Astrocyte (in vitro differentiated cells and primary cell): Measurements from ENCODE around the gene ACOX2. TPM values are rescaled to one million over a fixed set of nuclear protein-coding genes. Genes with fewer than 3 reads are reported as not detected.

Source experiments
- DNase-seq: peaks from one replicate; pipeline ENCODE4 v3.0.0-alpha.2; 2010; ENCODE audit warnings: low read depth
- FAIRE-seq: peaks from 2 replicates; lab custom pipeline; 2011; peaks lifted over from hg19 to GRCh38; lab: Jason Lieb, UNC
- H2AFZ ChIP-seq: 2 replicates; pipeline ENCODE4 v1.6.0; 2012; ENCODE audit warnings: low read depth, low read length, inconsistent platforms
- H3K27ac ChIP-seq: 2 replicates; pipeline ENCODE4 v1.5.1; 2011; ENCODE audit warnings: low read depth, low read length, inconsistent platforms
- H3K27me3 ChIP-seq: 2 replicates; pipeline ENCODE4 v1.6.0; 2011; ENCODE audit warnings: low read length, inconsistent platforms; ENCODE audit not compliant: insufficient read depth
- H3K36me3 ChIP-seq: 2 replicates; pipeline ENCODE4 v1.5.1; 2011; ENCODE audit warnings: low read length, inconsistent platforms; ENCODE audit not compliant: insufficient read depth
- H3K4me1 ChIP-seq: 2 replicates; pipeline ENCODE4 v1.5.1; 2011; ENCODE audit warnings: low read length, inconsistent platforms; ENCODE audit not compliant: insufficient read depth
- H3K4me2 ChIP-seq: 2 replicates; pipeline ENCODE4 v1.6.0; 2012; ENCODE audit warnings: low read length, inconsistent platforms
- H3K4me3 ChIP-seq: 2 replicates; pipeline ENCODE4 v1.5.1; 2011; ENCODE audit warnings: low read depth, mild to moderate bottlenecking, low read length, inconsistent platforms; ENCODE audit not compliant: insufficient read depth
- H3K79me2 ChIP-seq: 2 replicates; pipeline ENCODE4 v1.6.0; 2012; ENCODE audit warnings: mild to moderate bottlenecking, low read length, inconsistent platforms; ENCODE audit not compliant: insufficient read depth
- H3K9ac ChIP-seq: 2 replicates; pipeline ENCODE4 v1.6.0; 2012; ENCODE audit warnings: mild to moderate bottlenecking, low read length, inconsistent platforms
- H3K9me3 ChIP-seq: 2 replicates; pipeline ENCODE4 v1.5.1; 2012; ENCODE audit warnings: low read depth, mild to moderate bottlenecking, low read length, inconsistent platforms; ENCODE audit not compliant: insufficient read depth
- H4K20me1 ChIP-seq: 2 replicates; pipeline ENCODE4 v1.6.0; 2012; ENCODE audit warnings: low read length, inconsistent platforms; ENCODE audit not compliant: insufficient read depth
- H3K27ac Mint-ChIP-seq: one replicate; pipeline ENCODE4 v1.8.0; 2021; ENCODE audit warnings: mild to moderate bottlenecking, mixed read lengths; ENCODE audit not compliant: unreplicated experiment
- H3K27me3 Mint-ChIP-seq: one replicate; pipeline ENCODE4 v1.8.0; 2021; ENCODE audit warnings: low read depth, mixed read lengths; ENCODE audit not compliant: unreplicated experiment
- H3K36me3 Mint-ChIP-seq: one replicate; pipeline ENCODE4 v1.8.0; 2021; ENCODE audit warnings: low read depth, mixed read lengths; ENCODE audit not compliant: unreplicated experiment
- H3K4me1 Mint-ChIP-seq: one replicate; pipeline ENCODE4 v1.8.0; 2021; ENCODE audit warnings: low read depth, mixed read lengths; ENCODE audit not compliant: unreplicated experiment
- H3K4me3 Mint-ChIP-seq: one replicate; pipeline ENCODE4 v1.8.0; 2021; ENCODE audit warnings: mild to moderate bottlenecking, moderate library complexity, mixed read lengths; ENCODE audit not compliant: unreplicated experiment
- H3K9me3 Mint-ChIP-seq: one replicate; pipeline ENCODE4 v1.8.0; 2021; ENCODE audit warnings: mild to moderate bottlenecking, mixed read lengths; ENCODE audit not compliant: unreplicated experiment
- CTCF ChIP-seq: IDR thresholded peaks from 2 replicates; pipeline ENCODE4 v1.5.1; 2011; ENCODE audit warnings: low read depth, mild to moderate bottlenecking, inconsistent platforms, low read length, moderate library complexity; ENCODE audit not compliant: insufficient read depth
- EZH2 ChIP-seq: IDR thresholded peaks from 2 replicates; pipeline ENCODE4 v1.6.1; 2012; ENCODE audit warnings: mild to moderate bottlenecking, low read length, inconsistent platforms; ENCODE audit not compliant: insufficient read depth
- total RNA-seq: library from RNA; stranded (reverse); gene quantifications from 2 replicates; pipeline ENCODE4 v1.2.1, GENCODE V29; 2021

Gene ACOX2
- total RNA-seq, 1 donor from 2014 or later, result 2.7 TPM

DNA sequence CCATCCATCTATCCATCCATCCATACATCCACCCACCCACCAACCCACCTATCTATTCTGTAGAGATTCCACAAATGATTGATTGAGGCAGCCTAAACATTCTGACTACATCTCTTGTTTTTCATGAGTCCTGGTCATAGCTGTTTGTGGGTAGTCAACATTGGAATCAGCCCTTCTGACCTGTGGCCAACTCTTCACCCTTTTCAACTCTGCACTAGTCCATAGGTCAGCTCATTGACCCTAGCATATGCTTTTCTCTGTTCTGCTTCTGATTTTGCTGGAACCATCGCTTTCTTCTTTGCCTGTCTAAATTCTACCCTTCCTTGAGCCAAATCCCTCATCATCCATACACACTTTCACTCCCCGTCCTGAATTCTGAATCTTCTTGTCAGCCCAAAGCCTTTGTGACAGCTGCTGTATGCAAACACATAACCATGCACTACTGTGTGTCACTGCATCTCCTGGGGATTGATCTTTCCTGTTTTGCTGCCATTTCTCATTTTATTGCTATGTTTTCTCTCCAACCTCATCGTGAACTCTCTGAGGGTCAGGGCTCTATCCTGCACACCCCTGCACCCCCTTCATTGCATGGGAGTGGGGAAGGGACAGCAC lies 61.9 kb downstream of the ACOX2 start:
- H3K27me3 Mint-ChIP-seq, result peaks cover 6% of the 10 kb centered on the region
- H3K4me2 ChIP-seq, result no peak overlapping the region
- H3K4me3 Mint-ChIP-seq, result no peak overlapping the region
- no peak for FAIRE-seq
- peak overlapping the region; percentile 63 for H3K27ac Mint-ChIP-seq
- no peaks in the 10 kb centered on the region for H3K36me3 Mint-ChIP-seq
- peaks cover 4% of the 10 kb centered on the region for H3K9me3 ChIP-seq
- no peak overlapping the region for H2AFZ ChIP-seq
- no peaks in the 10 kb centered on the region for H3K27me3 ChIP-seq
- H3K9ac ChIP-seq, result no peak overlapping the region
- H3K4me1 ChIP-seq, result peaks cover 18% of the 10 kb centered on the region
- H3K79me2 ChIP-seq, result no peaks in the 10 kb centered on the region
- TF ChIP-seq CTCF (no peak), EZH2 (no peak)
- H3K4me3 ChIP-seq, result no peak overlapping the region
- H3K4me1 Mint-ChIP-seq, result peaks cover 17% of the 10 kb centered on the region
- H4K20me1 ChIP-seq, result no peaks in the 10 kb centered on the region
- H3K9me3 Mint-ChIP-seq, result peaks cover 2% of the 10 kb centered on the region
- H3K36me3 ChIP-seq, result no peaks in the 10 kb centered on the region
- H3K27ac ChIP-seq, result no peak overlapping the region
- no peak for DNase-seq

DNA sequence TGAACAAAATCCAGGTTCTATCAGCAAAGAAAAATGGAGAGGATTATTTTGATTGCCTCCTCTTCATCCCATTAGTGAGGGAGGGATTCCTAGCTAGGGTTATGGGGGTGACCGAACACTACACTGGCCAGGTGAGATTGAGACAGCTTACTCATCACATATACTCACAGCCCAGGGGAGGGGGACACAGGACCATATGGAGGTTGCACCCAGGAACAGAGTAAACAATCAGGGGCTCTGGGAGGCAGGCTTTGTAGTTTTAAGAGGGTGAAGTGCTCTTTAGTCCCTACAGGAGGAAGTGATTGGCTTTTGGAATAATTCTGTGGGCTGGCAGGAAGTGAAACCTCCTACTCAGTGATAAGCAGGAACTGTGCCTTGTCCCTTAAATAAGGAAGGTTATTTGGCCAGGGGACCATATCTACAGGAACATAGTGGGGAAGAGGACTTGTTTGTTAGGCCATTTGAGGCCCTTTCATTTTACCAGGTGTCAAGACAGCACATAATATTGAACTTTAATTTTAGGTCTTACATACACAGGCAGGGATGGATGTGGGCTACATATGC lies 62.6 kb downstream of the ACOX2 start:
- FAIRE-seq (no peak), DNase-seq (no peak)
- H3K4me1 ChIP-seq, result peaks cover 18% of the 10 kb centered on the region
- H3K4me2 ChIP-seq, result no peak overlapping the region
- H3K27ac ChIP-seq, result no peak overlapping the region
- H3K4me3 Mint-ChIP-seq, result no peak overlapping the region
- H2AFZ ChIP-seq, result no peak overlapping the region
- TF ChIP-seq EZH2 (no peak), CTCF (no peak)
- H3K9me3 ChIP-seq, result peaks cover 4% of the 10 kb centered on the region
- H3K4me3 ChIP-seq, result no peak overlapping the region
- peaks cover 6% of the 10 kb centered on the region for H3K27me3 Mint-ChIP-seq
- no peaks in the 10 kb centered on the region for H4K20me1 ChIP-seq
- H3K27me3 ChIP-seq, result no peaks in the 10 kb centered on the region
- H3K36me3 Mint-ChIP-seq, result no peaks in the 10 kb centered on the region
- H3K4me1 Mint-ChIP-seq, result peaks cover 21% of the 10 kb centered on the region
- no peaks in the 10 kb centered on the region for H3K79me2 ChIP-seq
- no peak overlapping the region for H3K9ac ChIP-seq
- peaks cover under 1% of the 10 kb centered on the region for H3K9me3 Mint-ChIP-seq
- no peaks in the 10 kb centered on the region for H3K36me3 ChIP-seq
- no peak overlapping the region for H3K27ac Mint-ChIP-seq

DNA sequence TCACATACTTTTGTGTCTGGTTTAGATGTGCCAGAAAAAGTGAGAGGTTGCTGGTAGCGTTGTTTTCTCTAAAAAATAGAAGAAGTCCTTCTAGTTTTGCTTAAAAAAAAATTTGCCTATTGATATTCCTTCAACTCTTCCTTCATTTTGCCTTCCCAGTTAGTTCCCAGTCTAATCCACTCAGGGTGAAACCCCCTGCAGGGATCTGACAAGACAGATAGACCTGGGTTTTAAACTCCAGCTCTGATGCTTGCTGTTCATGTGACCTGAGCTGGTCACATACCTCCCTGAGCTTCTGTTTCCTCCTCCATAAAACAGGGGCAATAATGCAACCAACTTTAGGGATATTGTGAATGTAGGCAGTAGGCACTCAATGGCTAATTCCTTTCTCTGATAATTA lies 63.7 kb downstream of the ACOX2 start:
- Histone ChIP-seq H3K4me3 (no peak overlapping the region), H3K27ac (no peak overlapping the region), H3K4me2 (no peak overlapping the region), H3K27me3 (no peaks in the 10 kb centered on the region), H3K9me3 (no peaks in the 10 kb centered on the region), H3K79me2 (no peaks in the 10 kb centered on the region), H3K36me3 (no peaks in the 10 kb centered on the region), H3K4me1 (peaks cover 18% of the 10 kb centered on the region), H2AFZ (no peak overlapping the region), H4K20me1 (no peaks in the 10 kb centered on the region), H3K9ac (no peak overlapping the region)
- TF ChIP-seq CTCF (no peak), EZH2 (no peak)
- FAIRE-seq, result no peak
- Mint-ChIP-seq H3K36me3 (no peaks in the 10 kb centered on the region), H3K4me3 (no peak overlapping the region), H3K27me3 (peaks cover 6% of the 10 kb centered on the region), H3K4me1 (peaks cover 21% of the 10 kb centered on the region), H3K9me3 (no peaks in the 10 kb centered on the region), H3K27ac (no peak overlapping the region)
- no peak for DNase-seq
